Ovary (tissue), 3 donors: ENCODE data around the gene XPNPEP2.

Experiments used
- CTCF ChIP-seq, 3 donors: fragments of 450-650 bp in 2 of 3; fragments of 200-600 bp in 1 of 3; IDR thresholded peaks; one replicate each; pipeline versions ENCODE4 v1.5.1 to v1.8.0; 2016 to 2022; ENCODE audit warnings: antibody characterized with exemption in 3 of 3, mild to moderate bottlenecking in 1 of 3
- EP300 ChIP-seq: sonication (generic); formaldehyde crosslinking; IDR thresholded peaks from one replicate; pipeline ENCODE4 v1.6.1; 2017; ENCODE audit warnings: antibody characterized with exemption
- POLR2A ChIP-seq: fragments of 450-650 bp; IDR thresholded peaks from one replicate; pipeline ENCODE4 v1.6.1; 2017; ENCODE audit warnings: antibody characterized with exemption, mild to moderate bottlenecking, moderate library complexity
- donor health status: DM: no; HTN: no; CAD: no.

- TF ChIP-seq CTCF (IDR thresholded peaks at IDR 0.05): no peak
- TF ChIP-seq POLR2A: no peak
- no peak for TF ChIP-seq EP300
Observed at GRCh38 chrX:129763666-129764065, 24.9 kb downstream of the XPNPEP2 start.
